Sigmoid colon (tissue), 7 donors: ENCODE measurements around the gene SPNS2. TPM values are rescaled to one million over a fixed set of nuclear protein-coding genes. Genes with fewer than 3 reads are reported as not detected.

Experiments
- DNase-seq: peaks from one replicate; pipeline ENCODE4 v3.0.0-alpha.2; 2019
- H3K27ac ChIP-seq, 4 donors: fragments of 200-600 bp; sonication (generic); one replicate each; pipeline ENCODE4 v1.5.1; 2016 to 2019; ENCODE audit warnings: mild to moderate bottlenecking in 1 of 4
- H3K27me3 ChIP-seq, 3 donors: fragments of 200-600 bp; sonication (generic); one replicate each; pipeline ENCODE4 v1.5.1; 2019; ENCODE audit warnings: mild to moderate bottlenecking in 1 of 3
- H3K36me3 ChIP-seq, 4 donors: fragments of 200-600 bp; sonication (generic); one replicate each; pipeline ENCODE4 v1.5.1; 2016 to 2019
- H3K4me1 ChIP-seq, 4 donors: fragments of 200-600 bp; sonication (generic); one replicate each; pipeline ENCODE4 v1.5.1; 2017 to 2019
- H3K4me3 ChIP-seq, 4 donors: fragments of 200-600 bp; sonication (generic); one replicate each; pipeline ENCODE4 v1.5.1; 2017 to 2019; ENCODE audit warnings: mild to moderate bottlenecking in 2 of 4, moderate library complexity in 1 of 4
- H3K9me3 ChIP-seq, 4 donors: fragments of 200-600 bp in 3 of 4; sonication (generic) in 3 of 4; one replicate each; pipeline versions ENCODE4 v1.5.1 to v1.6.1; 2013 to 2019
- EP300 ChIP-seq, 4 donors: sonication (generic); formaldehyde crosslinking; IDR thresholded peaks; one replicate each; pipeline ENCODE4 v1.6.1; 2017; ENCODE audit warnings: antibody characterized with exemption in 4 of 4
- POLR2A ChIP-seq, 2 donors: fragments of 450-650 bp; IDR thresholded peaks; one replicate each; pipeline ENCODE4 v1.6.1; 2016; ENCODE audit warnings: antibody characterized with exemption in 2 of 2, mild to moderate bottlenecking in 2 of 2, moderate library complexity in 2 of 2
- POLR2AphosphoS5 ChIP-seq, 4 donors: sonication (generic); formaldehyde crosslinking; IDR thresholded peaks; one replicate each; pipeline ENCODE4 v1.6.1; 2017; ENCODE audit warnings: antibody characterized with exemption in 4 of 4
- WGBS, 2 donors: extraction: QIAGEN DNeasy Blood & Tissue Kit; methylation state at CpG; one replicate each; pipeline ENCODE4 v1.1.7; 2013; 5-methylcytosine and 5-hydroxymethylcytosine counted together
- intact Hi-C: fragments of 100-400 bp; cut with DNase I; formaldehyde crosslinking; loops from one replicate; pipeline ENCODE4 v1.15.1; 2023
- polyA plus RNA-seq, 3 donors: library from polyadenylated mRNA; stranded (reverse); fragments of 200-250 nt; gene quantifications; one replicate each; pipeline ENCODE4 v1.2.3, GENCODE V29; 2013
- total RNA-seq, 4 donors: library from RNA; depleted of rRNA; stranded (reverse); fragments of >200 nt; gene quantifications; one replicate each; pipeline ENCODE4 v1.1.0, GENCODE V29; 2016
- TF ChIP-seq, protein P1 (sequence below), 4 experiments: fragments of 450-650 bp in 3 of 4; fragments of 200-600 bp in 1 of 4; IDR thresholded peaks; one replicate each; pipeline ENCODE4 v1.5.1; 2016 to 2019; ENCODE audit warnings: antibody characterized with exemption in 4 of 4, mild to moderate bottlenecking in 3 of 4, moderate library complexity in 2 of 4
- donor health status: healthy with polysubstance abuse.
- donor health status: Bipolar disorder and iron deficiency.
- donor health status: healthy.

Gene SPNS2
- total and polyA plus RNA-seq, 7 donors, result 5.3 to 40.5 (median 9.8) TPM

- no peak overlapping the region for H3K4me3 ChIP-seq
- H3K9me3 ChIP-seq, result no peaks in the 10 kb centered on the region
- H3K36me3 ChIP-seq, result no peaks in the 10 kb centered on the region
- no peaks in the 10 kb centered on the region for H3K27me3 ChIP-seq
- no peak overlapping the region for H3K27ac ChIP-seq
- intact Hi-C loops, result no loop called here
- no peak for TF ChIP-seq POLR2AphosphoS5 (IDR thresholded peaks at IDR 0.05)
- TF ChIP-seq, protein P1, sequence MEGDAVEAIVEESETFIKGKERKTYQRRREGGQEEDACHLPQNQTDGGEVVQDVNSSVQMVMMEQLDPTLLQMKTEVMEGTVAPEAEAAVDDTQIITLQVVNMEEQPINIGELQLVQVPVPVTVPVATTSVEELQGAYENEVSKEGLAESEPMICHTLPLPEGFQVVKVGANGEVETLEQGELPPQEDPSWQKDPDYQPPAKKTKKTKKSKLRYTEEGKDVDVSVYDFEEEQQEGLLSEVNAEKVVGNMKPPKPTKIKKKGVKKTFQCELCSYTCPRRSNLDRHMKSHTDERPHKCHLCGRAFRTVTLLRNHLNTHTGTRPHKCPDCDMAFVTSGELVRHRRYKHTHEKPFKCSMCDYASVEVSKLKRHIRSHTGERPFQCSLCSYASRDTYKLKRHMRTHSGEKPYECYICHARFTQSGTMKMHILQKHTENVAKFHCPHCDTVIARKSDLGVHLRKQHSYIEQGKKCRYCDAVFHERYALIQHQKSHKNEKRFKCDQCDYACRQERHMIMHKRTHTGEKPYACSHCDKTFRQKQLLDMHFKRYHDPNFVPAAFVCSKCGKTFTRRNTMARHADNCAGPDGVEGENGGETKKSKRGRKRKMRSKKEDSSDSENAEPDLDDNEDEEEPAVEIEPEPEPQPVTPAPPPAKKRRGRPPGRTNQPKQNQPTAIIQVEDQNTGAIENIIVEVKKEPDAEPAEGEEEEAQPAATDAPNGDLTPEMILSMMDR (IDR thresholded peaks at IDR 0.05), result no peak
- no peak for TF ChIP-seq POLR2A (IDR thresholded peaks at IDR 0.05)
- WGBS, 2 donors, result 79 to 84% methylated on average over 9 of the region's 9 CpGs
- H3K4me1 ChIP-seq, result no peaks in the 10 kb centered on the region
- DNase-seq, result no peak
Observed at GRCh38 chr17:4490109-4490591, 8.5 kb upstream of the SPNS2 start.

DNA sequence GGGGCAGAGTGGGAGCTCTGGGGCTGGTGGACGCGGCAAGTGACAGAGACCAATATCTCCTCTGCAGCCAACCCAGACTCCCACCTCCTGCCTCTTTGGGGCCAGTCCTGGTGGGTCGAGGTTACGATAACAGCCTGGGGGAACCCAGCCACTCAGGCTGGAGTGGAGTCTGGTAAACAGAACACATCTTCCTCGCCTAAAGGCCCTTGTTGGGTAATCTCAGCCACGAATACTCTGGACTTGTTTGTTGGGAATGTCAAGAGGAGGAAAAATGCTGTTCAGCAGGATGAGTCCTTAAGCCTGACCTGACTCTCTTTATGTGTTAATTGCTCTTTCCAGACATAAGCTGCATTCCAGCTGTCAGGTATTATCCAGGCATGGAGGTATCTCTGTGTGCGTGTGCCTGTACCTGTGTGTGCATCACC, 8.0 kb upstream of the SPNS2 start:
- no peaks in the 10 kb centered on the region for H3K27me3 ChIP-seq
- H3K9me3 ChIP-seq, result no peaks in the 10 kb centered on the region
- H3K27ac ChIP-seq, result no peak overlapping the region
- intact Hi-C loops, result no loop called here
- no peaks in the 10 kb centered on the region for H3K36me3 ChIP-seq
- no peak overlapping the region for H3K4me3 ChIP-seq
- WGBS, 2 donors, result 84 to 86% methylated on average over 7 of the region's 7 CpGs
- no peak for DNase-seq
- TF ChIP-seq, protein P1 (IDR thresholded peaks at IDR 0.05), result no peak
- TF ChIP-seq EP300 (IDR thresholded peaks at IDR 0.05) (no peak), POLR2A (IDR thresholded peaks at IDR 0.05) (no peak), POLR2AphosphoS5 (IDR thresholded peaks at IDR 0.05) (no peak)
- H3K4me1 ChIP-seq, result no peaks in the 10 kb centered on the region

GRCh38 chr17:4492721-4493561, 5.7 kb upstream of the SPNS2 start:
- H3K27ac ChIP-seq, result no peak overlapping the region
- 8 to 49% methylated on average over 20 of the region's 20 CpGs for WGBS, 2 donors
- H3K4me1 ChIP-seq, result peaks cover 0 to 2% (median 0%) of the 10 kb centered on the region in 4 donors
- intact Hi-C loops, result no loop called here
- TF ChIP-seq, protein P1 (IDR thresholded peaks at IDR 0.05), result no peak
- TF ChIP-seq EP300 (IDR thresholded peaks at IDR 0.05) (no peak), POLR2AphosphoS5 (IDR thresholded peaks at IDR 0.05) (no peak), POLR2A (IDR thresholded peaks at IDR 0.05) (no peak)
- no peaks in the 10 kb centered on the region for H3K27me3 ChIP-seq
- no peak for DNase-seq
- no peak overlapping the region for H3K4me3 ChIP-seq
- no peaks in the 10 kb centered on the region for H3K36me3 ChIP-seq
- no peaks in the 10 kb centered on the region for H3K9me3 ChIP-seq

DNA sequence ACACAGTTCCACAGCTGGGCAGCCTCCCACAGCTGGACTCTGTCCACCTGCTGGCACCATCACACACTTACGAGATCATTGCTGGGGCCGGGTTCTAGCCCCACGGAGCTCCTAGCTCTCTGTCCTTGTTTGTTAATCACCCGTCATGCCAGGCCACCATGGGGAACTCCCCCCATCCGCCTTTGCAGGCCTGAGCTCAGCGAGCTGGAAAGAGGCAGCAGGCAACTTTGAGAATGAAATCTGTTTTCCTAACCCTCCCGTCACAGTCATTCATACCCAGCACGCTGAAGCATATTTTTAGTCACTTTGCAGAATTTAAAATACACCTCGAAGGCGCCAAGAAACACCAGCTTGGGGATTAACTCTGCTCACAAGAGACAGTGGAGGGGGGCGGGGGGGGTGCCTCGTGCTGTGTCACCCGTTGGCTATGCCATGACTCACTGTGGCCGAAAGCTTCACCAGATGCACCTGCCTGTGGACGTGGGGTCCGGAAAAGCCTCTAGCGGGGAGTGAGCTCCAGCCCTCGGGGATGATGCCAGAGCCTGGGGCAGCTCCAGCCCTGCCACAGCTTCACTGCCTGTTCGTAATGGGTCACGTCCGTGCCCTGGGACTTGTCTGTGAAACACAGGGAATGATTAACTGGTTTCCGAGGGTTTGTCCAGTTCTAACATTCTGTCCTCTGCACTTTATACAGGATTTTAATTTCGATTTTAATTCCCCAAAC, 1.4 kb upstream of the SPNS2 start:
- Histone ChIP-seq H3K4me1 (peaks cover 0 to 22% (median 21%) of the 10 kb centered on the region in 4 donors), H3K4me3 (no peak overlapping the region), H3K36me3 (no peaks in the 10 kb centered on the region), H3K9me3 (no peaks in the 10 kb centered on the region), H3K27me3 (peaks cover 16 to 31% (median 25%) of the 10 kb centered on the region in 3 donors), H3K27ac (peak overlapping the region in 1 of 4 donors; percentile 5)
- intact Hi-C loops, result no loop called here
- 72 to 75% methylated on average over 23 of the region's 23 CpGs for WGBS, 2 donors
- no peak for DNase-seq
- TF ChIP-seq POLR2A (IDR thresholded peaks at IDR 0.05) (no peak), POLR2AphosphoS5 (IDR thresholded peaks at IDR 0.05) (no peak), EP300 (IDR thresholded peaks at IDR 0.05) (no peak)
- TF ChIP-seq, protein P1 (IDR thresholded peaks at IDR 0.05), result no peak
